22Rv1 (cell line): ENCODE measurements around the gene RFTN1.

Source experiments
- H3K27ac ChIP-seq: fragments of 450-650 bp; 2 replicates; pipeline ENCODE4 v1.5.1; 2017
- ZFX ChIP-seq: fragments of 450-650 bp; IDR thresholded peaks from 2 replicates; pipeline ENCODE4 v1.6.1; 2017; ENCODE audit warnings: antibody characterized with exemption, borderline replicate concordance
- TF ChIP-seq, protein P1 (sequence below): fragments of 450-650 bp; IDR thresholded peaks from 2 replicates; pipeline ENCODE4 v1.5.1; 2017; ENCODE audit warnings: mild to moderate bottlenecking

RFTN1 gene

DNA sequence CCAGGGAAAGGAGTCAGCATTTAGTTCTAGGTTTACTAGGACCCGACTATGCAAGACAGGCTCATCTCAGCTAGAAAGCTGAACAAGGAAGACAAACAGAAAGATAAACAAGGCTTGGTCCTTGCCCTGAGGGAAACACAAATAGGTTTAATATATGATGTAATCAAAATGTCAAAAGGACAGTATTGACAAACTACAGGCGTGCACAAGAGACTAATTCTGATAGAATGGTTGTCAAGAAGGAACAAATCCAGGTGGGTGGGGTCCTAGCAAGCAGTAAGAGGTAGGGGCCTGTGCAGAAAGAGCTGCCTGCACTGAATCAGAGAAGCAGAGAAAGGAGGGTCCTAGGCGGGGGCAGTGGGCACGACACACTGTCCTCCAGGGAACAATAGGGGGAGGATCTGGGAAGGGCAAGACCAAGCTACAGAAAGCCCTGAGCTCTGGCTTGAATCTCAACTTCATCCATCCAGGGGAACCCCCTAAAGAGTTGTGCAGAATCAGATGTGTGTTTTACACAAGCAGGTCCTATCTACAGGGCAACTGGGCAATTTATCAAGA, 23.4 kb downstream of the RFTN1 start:
- TF ChIP-seq, protein P1, sequence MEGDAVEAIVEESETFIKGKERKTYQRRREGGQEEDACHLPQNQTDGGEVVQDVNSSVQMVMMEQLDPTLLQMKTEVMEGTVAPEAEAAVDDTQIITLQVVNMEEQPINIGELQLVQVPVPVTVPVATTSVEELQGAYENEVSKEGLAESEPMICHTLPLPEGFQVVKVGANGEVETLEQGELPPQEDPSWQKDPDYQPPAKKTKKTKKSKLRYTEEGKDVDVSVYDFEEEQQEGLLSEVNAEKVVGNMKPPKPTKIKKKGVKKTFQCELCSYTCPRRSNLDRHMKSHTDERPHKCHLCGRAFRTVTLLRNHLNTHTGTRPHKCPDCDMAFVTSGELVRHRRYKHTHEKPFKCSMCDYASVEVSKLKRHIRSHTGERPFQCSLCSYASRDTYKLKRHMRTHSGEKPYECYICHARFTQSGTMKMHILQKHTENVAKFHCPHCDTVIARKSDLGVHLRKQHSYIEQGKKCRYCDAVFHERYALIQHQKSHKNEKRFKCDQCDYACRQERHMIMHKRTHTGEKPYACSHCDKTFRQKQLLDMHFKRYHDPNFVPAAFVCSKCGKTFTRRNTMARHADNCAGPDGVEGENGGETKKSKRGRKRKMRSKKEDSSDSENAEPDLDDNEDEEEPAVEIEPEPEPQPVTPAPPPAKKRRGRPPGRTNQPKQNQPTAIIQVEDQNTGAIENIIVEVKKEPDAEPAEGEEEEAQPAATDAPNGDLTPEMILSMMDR, result no peak
- no peak for TF ChIP-seq ZFX
- H3K27ac ChIP-seq, result peak overlapping the region; percentile 72

DNA sequence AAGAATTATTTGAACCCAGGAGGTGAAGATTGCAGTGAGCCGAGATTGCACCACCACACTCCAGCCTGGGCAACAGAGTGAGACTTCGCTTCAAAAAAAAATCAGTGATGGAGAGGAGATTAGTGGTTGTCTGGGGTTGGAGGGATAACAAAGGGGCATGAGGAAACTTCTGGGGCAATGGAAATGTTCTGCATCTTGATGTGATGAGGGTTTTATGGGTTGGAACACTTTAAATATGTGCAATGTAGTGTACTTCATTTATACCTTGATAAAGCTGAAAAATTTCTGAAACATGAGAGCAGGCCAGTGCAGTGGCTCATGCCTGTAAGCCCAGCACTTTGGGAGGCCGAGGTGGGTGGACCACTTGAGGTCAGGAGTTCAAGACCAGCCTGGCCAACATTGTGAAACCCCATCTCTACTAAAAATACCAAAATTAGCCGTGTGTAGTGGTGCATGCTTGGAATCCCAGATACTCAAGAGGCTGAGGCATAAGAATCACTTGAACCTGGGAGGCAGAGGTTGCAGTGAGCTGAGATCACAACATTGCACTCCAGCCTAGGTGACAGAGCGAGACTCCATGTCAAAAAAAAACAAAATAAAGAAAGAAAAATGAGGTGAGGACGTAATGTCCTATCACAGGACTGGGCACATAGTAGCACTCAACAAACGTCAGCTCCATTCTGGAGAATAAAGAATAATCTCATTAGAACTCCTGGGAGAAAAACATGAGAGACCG, 24.0 kb downstream of the RFTN1 start:
- peak overlapping the region; percentile 72 for H3K27ac ChIP-seq

DNA sequence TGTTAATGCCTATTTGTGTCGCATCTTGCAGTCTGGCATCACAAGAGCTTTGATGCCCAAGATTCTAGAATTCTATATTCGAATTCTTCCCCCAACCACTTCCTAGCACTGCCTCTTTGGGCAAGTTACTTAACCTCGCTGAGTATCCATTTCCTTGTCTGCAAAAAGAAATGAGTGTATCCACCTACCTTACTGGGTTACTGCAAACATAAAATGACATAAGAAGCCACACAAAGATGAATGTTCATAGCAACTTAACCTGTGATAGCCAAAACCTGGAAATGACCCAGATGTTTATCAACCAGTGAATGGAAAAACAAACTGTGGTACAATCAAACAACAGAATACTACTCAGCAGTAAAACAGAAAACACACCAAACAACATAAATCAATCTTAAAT, 24.9 kb downstream of the RFTN1 start:
- no peak for TF ChIP-seq ZFX
- TF ChIP-seq, protein P1, result no peak

DNA sequence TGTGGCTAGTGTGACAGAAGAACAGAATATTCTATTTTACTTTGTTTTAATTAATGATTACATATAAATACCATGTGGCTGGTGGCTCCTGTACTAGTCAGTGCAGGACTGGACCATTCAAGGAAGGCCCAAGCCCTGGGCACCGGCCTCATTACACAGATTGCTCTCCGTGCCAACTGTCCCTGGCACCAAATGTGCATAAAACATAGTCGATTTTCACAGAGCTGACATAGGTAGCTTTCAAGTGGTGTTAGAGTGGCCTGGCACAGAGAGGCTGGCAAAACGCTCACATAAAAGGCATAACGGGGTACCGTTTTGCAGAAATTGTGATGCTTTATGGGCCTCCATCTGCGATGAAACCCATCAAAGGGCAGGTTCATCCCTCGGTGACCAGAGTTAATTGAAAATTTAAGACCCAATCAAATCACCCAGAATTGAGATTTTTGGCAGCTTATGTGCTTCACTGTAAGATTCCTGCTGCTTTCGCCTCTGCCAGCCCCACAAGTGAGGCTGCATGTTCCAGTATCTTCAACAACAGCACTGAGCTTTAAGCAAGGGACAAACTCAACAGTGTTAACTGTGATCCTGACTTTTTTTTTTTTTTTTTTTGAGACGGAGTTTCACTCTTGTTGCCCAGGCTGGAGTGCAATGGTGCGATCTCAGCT, 25.9 kb downstream of the RFTN1 start:
- no peak overlapping the region for H3K27ac ChIP-seq
- TF ChIP-seq ZFX, result no peak
- TF ChIP-seq, protein P1, result no peak

More for the DNA sequence above, 24.9 kb downstream of the RFTN1 start:
- H3K27ac ChIP-seq, result peak overlapping the region; percentile 72

DNA sequence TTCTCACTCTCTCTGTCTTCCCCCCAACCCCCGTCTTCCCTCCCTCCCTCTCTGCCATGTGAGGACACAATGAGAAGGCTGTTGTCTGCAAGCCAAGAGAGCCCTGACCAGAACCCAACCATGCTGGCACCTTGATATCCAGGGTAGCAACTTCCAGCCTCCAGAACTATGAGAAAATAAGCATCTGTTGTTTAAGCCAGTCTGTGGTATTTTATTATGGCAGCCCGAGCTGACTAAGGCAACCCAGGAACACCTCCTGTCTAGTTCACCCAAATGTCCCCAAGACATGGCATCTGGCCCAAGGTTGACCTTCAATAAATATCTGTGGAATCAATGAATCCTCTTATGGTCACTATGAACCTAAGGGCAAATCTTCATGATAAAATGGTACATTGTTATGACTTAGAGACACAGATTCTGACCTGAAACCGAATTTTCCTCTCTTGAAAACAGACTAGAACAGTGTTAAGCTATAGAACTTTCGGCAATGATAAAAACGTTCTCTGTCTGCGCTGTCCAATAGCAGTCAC, 26.5 kb downstream of the RFTN1 start:
- TF ChIP-seq ZFX, result no peak
- TF ChIP-seq, protein P1, result no peak
- no peak overlapping the region for H3K27ac ChIP-seq

DNA sequence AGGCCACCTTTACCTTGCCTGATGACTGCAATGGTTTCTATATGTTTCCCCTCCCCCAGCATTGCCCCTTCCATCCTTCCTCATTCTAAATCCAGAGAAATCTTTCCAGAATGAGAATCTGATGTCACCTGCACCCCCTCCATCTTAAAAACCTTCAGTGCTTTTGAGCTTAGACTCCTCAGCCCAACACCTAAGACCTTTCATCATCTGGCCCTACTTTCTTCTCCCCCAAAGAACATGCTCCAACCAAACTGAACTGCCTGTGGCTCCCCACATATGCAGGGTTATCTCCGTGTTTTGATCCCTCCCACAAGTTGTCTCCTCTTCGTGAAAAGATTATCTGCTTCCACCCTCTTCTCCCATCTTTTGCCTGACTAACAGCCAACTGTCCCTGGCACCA, 27.3 kb downstream of the RFTN1 start:
- TF ChIP-seq ZFX, result no peak
- TF ChIP-seq, protein P1, result no peak
- no peak overlapping the region for H3K27ac ChIP-seq

DNA sequence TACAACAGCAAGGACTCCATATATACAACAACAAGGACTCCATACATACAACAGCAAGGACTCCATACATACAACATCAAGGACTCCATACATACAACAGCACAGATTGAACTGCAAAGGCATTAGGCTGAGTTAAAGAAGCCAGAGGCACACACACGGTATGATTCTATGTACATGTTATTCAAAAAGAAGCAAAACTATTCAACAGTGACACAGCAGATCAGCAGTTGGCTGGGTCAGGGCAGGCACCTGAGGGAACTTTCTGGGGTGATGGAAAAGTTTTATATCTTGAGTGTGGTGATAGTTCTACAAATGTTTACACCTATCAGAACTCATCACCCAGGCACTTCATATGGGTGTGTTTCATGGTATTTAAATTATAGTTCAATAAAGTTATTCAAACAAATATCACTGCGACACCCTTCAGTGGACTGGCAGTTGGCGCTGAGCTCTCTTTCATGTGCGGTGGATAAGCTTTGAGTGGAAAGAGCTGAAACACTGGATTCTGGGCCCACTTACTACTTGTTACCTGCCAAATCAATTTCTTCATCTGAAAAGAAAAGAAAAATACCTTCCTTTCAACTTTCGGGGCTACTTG, 28.0 kb downstream of the RFTN1 start:
- no peak overlapping the region for H3K27ac ChIP-seq
- TF ChIP-seq, protein P1, result no peak
- no peak for TF ChIP-seq ZFX
